H1 (cell line): ENCODE measurements around the gene C12orf43.

ENCODE experiments used
- CEBPB ChIP-seq: IDR thresholded peaks from 2 replicates; pipeline ENCODE4 v1.6.1; 2012; ENCODE audit warnings: low read depth, low read length
- CHD2 ChIP-seq: IDR thresholded peaks from 2 replicates; pipeline ENCODE4 v1.6.1; 2012; ENCODE audit warnings: low read length, improper control_type of control experiment
- CTBP2 ChIP-seq: IDR thresholded peaks from 2 replicates; pipeline ENCODE4 v1.7.0; 2011; ENCODE audit warnings: borderline replicate concordance, mild to moderate bottlenecking, moderate library complexity, mixed read lengths, low read length; ENCODE audit not compliant: insufficient read depth, insufficient read length
- CTCF ChIP-seq, 3 experiments: IDR thresholded peaks; 1 replicate in 2 of 3; 2 replicates in 1 of 3; pipeline versions ENCODE4 v1.5.1 to v1.6.1; 2011; ENCODE audit warnings: low read length in 3 of 3, mild to moderate bottlenecking in 3 of 3, inconsistent platforms in 2 of 3, low read depth in 1 of 3, moderate library complexity in 1 of 3; ENCODE audit not compliant: insufficient read depth in 1 of 3; ENCODE audit errors: control extremely low read depth in 1 of 3
- EP300 ChIP-seq, 2 experiments: IDR thresholded peaks; 1 replicate in 1 of 2; 2 replicates in 1 of 2; pipeline ENCODE4 v1.6.1; 2011 to 2012; ENCODE audit warnings: low read depth in 2 of 2, low read length in 2 of 2, mild to moderate bottlenecking in 2 of 2, borderline replicate concordance in 1 of 2, inconsistent platforms in 1 of 2, moderate library complexity in 1 of 2
- EZH2 ChIP-seq: fragments of 200-600 bp; sonication (generic); IDR thresholded peaks from 2 replicates; pipeline ENCODE4 v1.7.1; 2012; ENCODE audit warnings: low read depth, mild to moderate bottlenecking, moderate library complexity, low read length, inconsistent platforms; ENCODE audit not compliant: severe bottlenecking
- JUN ChIP-seq: IDR thresholded peaks from 2 replicates; pipeline ENCODE4 v1.6.1; 2011; ENCODE audit warnings: low read depth, mild to moderate bottlenecking, improper control_type of control experiment, low read length
- PHF8 ChIP-seq: fragments of 200-600 bp; sonication (generic); conservative IDR thresholded peaks from 2 replicates; pipeline ENCODE4 v1.7.1; 2012; ENCODE audit warnings: low read depth, mild to moderate bottlenecking, inconsistent platforms, low read length, moderate library complexity
- POLR2A ChIP-seq, 2 experiments: IDR thresholded peaks; 1 replicate in 1 of 2; 2 replicates in 1 of 2; pipeline ENCODE4 v1.6.1; 2011; ENCODE audit warnings: low read depth in 2 of 2, low read length in 2 of 2, mild to moderate bottlenecking in 2 of 2; ENCODE audit errors: control extremely low read depth in 1 of 2
- POLR2AphosphoS5 ChIP-seq: IDR thresholded peaks from 2 replicates; pipeline ENCODE4 v1.6.1; 2011; ENCODE audit warnings: low read depth, low read length
- RAD21 ChIP-seq, 2 experiments: IDR thresholded peaks in 1 of 2; conservative IDR thresholded peaks in 1 of 2; 2 replicates each; pipeline ENCODE4 v1.6.1; 2011; ENCODE audit warnings: low read depth in 2 of 2, low read length in 2 of 2, improper control_type of control experiment in 1 of 2, inconsistent platforms in 1 of 2, mild to moderate bottlenecking in 1 of 2, moderate library complexity in 1 of 2
- SP1 ChIP-seq: IDR thresholded peaks from 2 replicates; pipeline ENCODE4 v1.6.1; 2011; ENCODE audit warnings: low read depth, low read length
- YY1 ChIP-seq: IDR thresholded peaks from 2 replicates; pipeline ENCODE4 v1.6.1; 2011; ENCODE audit warnings: low read depth, mild to moderate bottlenecking, low read length

GRCh38 chr12:120994059-120994458, 22.2 kb downstream of the C12orf43 start:
- TF ChIP-seq CTCF (IDR thresholded peaks at IDR 0.05; ENCODE audit: control extremely low read depth in 1 of 3, insufficient read depth in 1 of 3, low read depth in 1 of 3, low read length in 3 of 3) (no peak), POLR2A (IDR thresholded peaks at IDR 0.05; ENCODE audit: control extremely low read depth in 1 of 2, low read depth in 2 of 2, low read length in 2 of 2) (no peak), CEBPB (no peak), EZH2 (no peak), EP300 (IDR thresholded peaks at IDR 0.05; ENCODE audit: borderline replicate concordance in 1 of 2, low read depth in 2 of 2, low read length in 2 of 2) (no peak), SP1 (no peak), JUN (no peak), PHF8 (no peak), YY1 (no peak), CHD2 (no peak), POLR2AphosphoS5 (no peak), RAD21 (IDR thresholded peaks at IDR 0.05 in 1 of 2, conservative IDR thresholded peaks at IDR 0.05 in 1 of 2; ENCODE audit: low read depth in 2 of 2, low read length in 2 of 2) (no peak), CTBP2 (no peak)
